Right forelimb (tissue), 1 donor: ENCODE measurements around the gene PIGH.
"Not testable (repeated sequence)": the region's sequence is repeated elsewhere in the genome, so short reads cannot be mapped to it uniquely, and the experiment has no call there.

Source experiments
- DNase-seq: peaks from one replicate; pipeline ENCODE4 v3.0.0-alpha.2; 2018

The PIGH gene

GRCh38 chr14:67544590-67544989 lies 55.5 kb downstream of the PIGH start:
- no peak for DNase-seq

GRCh38 chr14:67542620-67543019 lies 57.4 kb downstream of the PIGH start:
- DNase-seq: not testable (repeated sequence)

- no peak for DNase-seq
Measured at GRCh38 chr14:67541448-67542387, 58.4 kb downstream of the PIGH start.
